A549 (cell line): Measurements from ENCODE around the gene RAET1E.

Experiments used
- CBX2 ChIP-seq: fragments of 200-600 bp; sonication (generic); IDR thresholded peaks from 2 replicates; pipeline ENCODE4 v1.6.1; 2016; ENCODE audit warnings: low read depth, mild to moderate bottlenecking, borderline replicate concordance
- EP300 ChIP-seq, 2 experiments: fragments of >200 bp; sonication (Bioruptor Twin); formaldehyde crosslinking; IDR thresholded peaks; 2 replicates in 1 of 2; 3 replicates in 1 of 2; pipeline ENCODE4 v1.6.1; 2016 to 2017
- ESRRA ChIP-seq: fragments of 150-350 bp; IDR thresholded peaks from 2 replicates; pipeline ENCODE4 v1.6.1; 2014; ENCODE audit warnings: mild to moderate bottlenecking, low read length, borderline replicate concordance
- JUN ChIP-seq, 2 experiments: fragments of >200 bp; sonication (Bioruptor Twin); formaldehyde crosslinking; IDR thresholded peaks; 2 replicates in 1 of 2; 3 replicates in 1 of 2; pipeline ENCODE4 v1.6.1; 2016 to 2017
- MAFK ChIP-seq: fragments of 450-650 bp; IDR thresholded peaks from 2 replicates; pipeline ENCODE4 v1.6.1; 2014; ENCODE audit not compliant: partially characterized antibody
- POLR2A ChIP-seq: IDR thresholded peaks from 2 replicates; pipeline ENCODE4 v1.6.1; 2012; ENCODE audit warnings: mild to moderate bottlenecking, low read length
- POLR2AphosphoS2 ChIP-seq: conservative IDR thresholded peaks from 2 replicates; pipeline ENCODE4 v1.6.1; 2012; ENCODE audit warnings: low read length, improper control_type of control experiment, inconsistent platforms
- SMC3 ChIP-seq: fragments of >200 bp; sonication (Bioruptor Twin); formaldehyde crosslinking; IDR thresholded peaks from 3 replicates; pipeline ENCODE4 v1.6.1; 2018; ENCODE audit warnings: inconsistent platforms
- TP53 ChIP-seq: fragments of 250-450 bp; sonication (Bioruptor Pico); IDR thresholded peaks from 2 replicates; pipeline ENCODE4 v1.5.0; 2021; ENCODE audit warnings: mild to moderate bottlenecking, moderate library complexity
- TF ChIP-seq, protein P1 (sequence below): fragments of >200 bp; sonication (Bioruptor Twin); formaldehyde crosslinking; IDR thresholded peaks from 3 replicates; pipeline ENCODE4 v1.5.1; 2016
- TF ChIP-seq, protein P2 (sequence below): fragments of 150-350 bp; IDR thresholded peaks from 2 replicates; pipeline ENCODE4 v1.6.1; 2014; ENCODE audit warnings: low read depth, mild to moderate bottlenecking, low read length

DNA sequence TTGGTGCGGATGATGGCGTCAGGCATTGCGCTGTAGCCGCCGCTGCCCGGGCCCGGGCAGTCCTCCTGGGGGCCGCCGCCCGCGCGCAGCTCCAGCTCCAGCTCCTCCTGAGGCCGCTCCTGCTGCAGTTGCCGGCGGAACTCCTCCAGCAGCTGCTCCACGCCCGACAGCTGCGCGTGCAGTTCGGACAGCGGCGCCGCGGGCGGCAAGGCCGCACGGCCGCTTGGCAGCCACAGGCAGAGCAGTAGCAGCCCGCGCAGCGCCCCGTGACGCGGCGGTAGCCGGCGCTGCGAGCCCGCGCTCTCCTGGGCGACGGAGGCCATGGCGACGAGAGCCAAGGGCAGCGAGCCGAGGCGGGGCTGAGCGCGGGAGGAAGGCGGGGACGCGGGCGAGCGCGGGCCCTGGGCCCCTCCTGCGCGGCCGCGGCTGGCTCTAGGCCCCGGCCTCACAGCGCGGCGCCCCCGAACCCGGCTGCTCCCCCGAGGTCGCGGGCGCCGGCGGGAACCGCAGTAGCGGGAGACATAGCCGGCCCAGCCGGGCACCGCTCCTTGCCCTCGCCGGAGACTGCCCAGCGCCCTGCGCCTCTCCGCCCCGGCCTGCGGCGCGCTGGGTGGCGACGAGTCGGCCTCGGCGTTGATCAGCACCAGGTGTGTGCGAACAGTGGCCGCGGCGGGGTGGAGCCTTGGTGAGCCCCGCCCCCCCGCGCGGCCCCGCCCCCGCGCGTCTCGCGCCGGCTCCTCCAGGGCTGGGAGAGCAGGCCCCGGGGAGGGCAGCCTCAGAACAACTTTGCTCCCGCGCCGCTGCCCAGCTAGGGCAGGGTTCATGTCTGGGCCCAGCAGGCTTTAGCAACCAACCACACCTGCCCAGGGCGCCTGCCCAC, 34.0 kb downstream of the RAET1E start, which contains the start of gene LRP11:
- TF ChIP-seq TP53 (no peak), POLR2AphosphoS2 (no peak), SMC3 (no peak; the same call in 2 of the 3 replicates), ESRRA (no peak), MAFK (no peak), EP300 (IDR thresholded peaks at IDR 0.05) (no peak), POLR2A (peak; percentile 61), JUN (IDR thresholded peaks at IDR 0.05) (peak in 1 of 2 experiments; percentile 76; a peak in 2 of 5 replicates), CBX2 (no peak)
- TF ChIP-seq, protein P1, sequence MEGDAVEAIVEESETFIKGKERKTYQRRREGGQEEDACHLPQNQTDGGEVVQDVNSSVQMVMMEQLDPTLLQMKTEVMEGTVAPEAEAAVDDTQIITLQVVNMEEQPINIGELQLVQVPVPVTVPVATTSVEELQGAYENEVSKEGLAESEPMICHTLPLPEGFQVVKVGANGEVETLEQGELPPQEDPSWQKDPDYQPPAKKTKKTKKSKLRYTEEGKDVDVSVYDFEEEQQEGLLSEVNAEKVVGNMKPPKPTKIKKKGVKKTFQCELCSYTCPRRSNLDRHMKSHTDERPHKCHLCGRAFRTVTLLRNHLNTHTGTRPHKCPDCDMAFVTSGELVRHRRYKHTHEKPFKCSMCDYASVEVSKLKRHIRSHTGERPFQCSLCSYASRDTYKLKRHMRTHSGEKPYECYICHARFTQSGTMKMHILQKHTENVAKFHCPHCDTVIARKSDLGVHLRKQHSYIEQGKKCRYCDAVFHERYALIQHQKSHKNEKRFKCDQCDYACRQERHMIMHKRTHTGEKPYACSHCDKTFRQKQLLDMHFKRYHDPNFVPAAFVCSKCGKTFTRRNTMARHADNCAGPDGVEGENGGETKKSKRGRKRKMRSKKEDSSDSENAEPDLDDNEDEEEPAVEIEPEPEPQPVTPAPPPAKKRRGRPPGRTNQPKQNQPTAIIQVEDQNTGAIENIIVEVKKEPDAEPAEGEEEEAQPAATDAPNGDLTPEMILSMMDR: no peak
- TF ChIP-seq, protein P2, sequence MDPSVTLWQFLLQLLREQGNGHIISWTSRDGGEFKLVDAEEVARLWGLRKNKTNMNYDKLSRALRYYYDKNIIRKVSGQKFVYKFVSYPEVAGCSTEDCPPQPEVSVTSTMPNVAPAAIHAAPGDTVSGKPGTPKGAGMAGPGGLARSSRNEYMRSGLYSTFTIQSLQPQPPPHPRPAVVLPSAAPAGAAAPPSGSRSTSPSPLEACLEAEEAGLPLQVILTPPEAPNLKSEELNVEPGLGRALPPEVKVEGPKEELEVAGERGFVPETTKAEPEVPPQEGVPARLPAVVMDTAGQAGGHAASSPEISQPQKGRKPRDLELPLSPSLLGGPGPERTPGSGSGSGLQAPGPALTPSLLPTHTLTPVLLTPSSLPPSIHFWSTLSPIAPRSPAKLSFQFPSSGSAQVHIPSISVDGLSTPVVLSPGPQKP: no peak
